A549 (cell line): ENCODE data around the gene BRF1.

ENCODE experiments used
- BHLHE40 ChIP-seq: IDR thresholded peaks from 2 replicates; pipeline ENCODE4 v1.6.1; 2012; ENCODE audit warnings: low read depth, low read length, inconsistent platforms
- CTCF ChIP-seq: fragments of >200 bp; sonication (Bioruptor Twin); formaldehyde crosslinking; IDR thresholded peaks from 3 replicates; pipeline ENCODE4 v1.5.1; 2016
- MYC ChIP-seq: IDR thresholded peaks from 2 replicates; pipeline ENCODE4 v1.6.1; 2012; ENCODE audit warnings: mild to moderate bottlenecking, inconsistent platforms, low read length, improper control_type of control experiment, borderline replicate concordance
- NFE2L2 ChIP-seq: fragments of 150-350 bp; conservative IDR thresholded peaks from 2 replicates; pipeline ENCODE4 v1.6.1; 2014; ENCODE audit warnings: low read length
- SREBF2 ChIP-seq: fragments of 450-650 bp; IDR thresholded peaks from 2 replicates; pipeline ENCODE4 v1.6.1; 2014; ENCODE audit warnings: mild to moderate bottlenecking, moderate library complexity

GRCh38 chr14:105247026-105247425, 53.8 kb downstream of the BRF1 start:
- TF ChIP-seq NFE2L2 (no peak), BHLHE40 (no peak), CTCF (no peak), MYC (no peak), SREBF2 (no peak)
